Parathyroid adenoma (tissue), 2 donors: ENCODE data around the gene STPG2.
"Not testable (repeated sequence)": the region's sequence is repeated elsewhere in the genome, so short reads cannot be mapped to it uniquely, and the experiment has no call there.

Source experiments
- H2AFZ ChIP-seq: fragments of 300-600 bp; sonication (generic); one replicate; pipeline ENCODE4 v1.7.0; 2017; ENCODE audit warnings: antibody characterized with exemption, mild to moderate bottlenecking
- H3K27ac ChIP-seq: fragments of 300-600 bp; sonication (generic); one replicate; pipeline ENCODE4 v1.7.0; 2017
- H3K27me3 ChIP-seq: fragments of 300-600 bp; sonication (generic); one replicate; pipeline ENCODE4 v1.7.0; 2017; ENCODE audit warnings: low read length; ENCODE audit not compliant: control insufficient read depth, insufficient read depth
- H3K36me3 ChIP-seq: fragments of 300-600 bp; sonication (generic); one replicate; pipeline ENCODE4 v1.7.0; 2017; ENCODE audit warnings: low read length; ENCODE audit not compliant: control insufficient read depth, insufficient read depth
- H3K4me1 ChIP-seq: fragments of 300-600 bp; sonication (generic); one replicate; pipeline ENCODE4 v1.7.0; 2017; ENCODE audit warnings: control low read depth
- H3K4me2 ChIP-seq: fragments of 300-600 bp; sonication (generic); one replicate; pipeline ENCODE4 v1.7.0; 2017; ENCODE audit warnings: low read length
- H3K4me3 ChIP-seq: fragments of 300-600 bp; sonication (generic); one replicate; pipeline ENCODE4 v1.7.0; 2017; ENCODE audit warnings: low read depth, low read length
- H3K79me2 ChIP-seq: fragments of 300-600 bp; sonication (generic); one replicate; pipeline ENCODE4 v1.7.0; 2017; ENCODE audit warnings: control low read depth
- H3K9ac ChIP-seq: fragments of 300-600 bp; sonication (generic); one replicate; pipeline ENCODE4 v1.7.0; 2017; ENCODE audit warnings: mild to moderate bottlenecking
- H3K9me3 ChIP-seq: fragments of 300-600 bp; sonication (generic); one replicate; pipeline ENCODE4 v1.7.0; 2017; ENCODE audit warnings: low read length; ENCODE audit not compliant: control insufficient read depth
- CTCF ChIP-seq: fragments of 300-600 bp; sonication (generic); IDR thresholded peaks from one replicate; pipeline ENCODE4 v1.7.0; 2017; ENCODE audit warnings: antibody characterized with exemption, mild to moderate bottlenecking
- donor health status: primary hyperparathyroidism.

The STPG2 gene

DNA sequence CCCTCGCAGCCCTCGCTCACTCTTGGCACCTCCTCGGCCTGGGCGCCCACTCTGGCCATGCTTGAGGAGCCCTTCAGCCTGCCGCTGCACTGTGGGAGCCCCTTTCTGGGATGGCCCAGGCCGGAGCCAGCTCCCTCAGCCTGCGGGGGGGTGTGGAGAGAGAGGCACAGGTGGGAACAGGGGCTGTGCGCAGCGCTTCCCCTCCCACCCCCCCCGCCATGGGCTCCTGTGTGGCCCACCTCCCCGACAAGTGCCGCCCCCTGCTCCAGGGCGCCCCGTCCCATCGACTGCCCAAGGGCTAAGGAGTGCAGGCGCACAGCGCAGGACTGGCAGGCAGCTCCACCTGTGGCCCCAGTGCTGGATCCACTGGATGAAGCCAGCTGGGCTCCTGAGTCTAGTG, 220.2 kb downstream of the STPG2 start:
- no peaks in the 10 kb centered on the region for H3K9me3 ChIP-seq
- no peaks in the 10 kb centered on the region for H3K79me2 ChIP-seq
- no peak overlapping the region for H3K9ac ChIP-seq
- TF ChIP-seq CTCF, result no peak
- H3K4me1 ChIP-seq, result no peaks in the 10 kb centered on the region
- no peak overlapping the region for H3K4me3 ChIP-seq
- no peak overlapping the region for H3K4me2 ChIP-seq
- H3K36me3 ChIP-seq, result no peaks in the 10 kb centered on the region
- H3K27me3 ChIP-seq, result no peaks in the 10 kb centered on the region
- H2AFZ ChIP-seq, result no peak overlapping the region
- H3K27ac ChIP-seq, result no peak overlapping the region

- H3K4me2 ChIP-seq, result no peak overlapping the region
- H3K79me2 ChIP-seq, result no peaks in the 10 kb centered on the region
- no peaks in the 10 kb centered on the region for H3K36me3 ChIP-seq
- no peaks in the 10 kb centered on the region for H3K9me3 ChIP-seq
- no peak overlapping the region for H2AFZ ChIP-seq
- H3K4me1 ChIP-seq, result no peaks in the 10 kb centered on the region
- H3K27ac ChIP-seq, result no peak overlapping the region
- no peak for TF ChIP-seq CTCF
- H3K27me3 ChIP-seq, result no peaks in the 10 kb centered on the region
- H3K4me3 ChIP-seq, result no peak overlapping the region
- H3K9ac ChIP-seq, result no peak overlapping the region
These were observed 226.2 kb downstream of the STPG2 start for GRCh38 chr4:97917115-97917514.

- Histone ChIP-seq H3K9me3 (no peaks in the 10 kb centered on the region), H3K27ac (no peak overlapping the region), H3K9ac (no peak overlapping the region), H3K4me2 (no peak overlapping the region), H3K36me3 (no peaks in the 10 kb centered on the region), H3K79me2 (no peaks in the 10 kb centered on the region), H3K4me1 (no peaks in the 10 kb centered on the region), H3K27me3 (no peaks in the 10 kb centered on the region), H3K4me3 (no peak overlapping the region), H2AFZ (no peak overlapping the region)
- TF ChIP-seq CTCF, result no peak
These were observed 231.1 kb downstream of the STPG2 start for GRCh38 chr4:97912156-97912555.

DNA sequence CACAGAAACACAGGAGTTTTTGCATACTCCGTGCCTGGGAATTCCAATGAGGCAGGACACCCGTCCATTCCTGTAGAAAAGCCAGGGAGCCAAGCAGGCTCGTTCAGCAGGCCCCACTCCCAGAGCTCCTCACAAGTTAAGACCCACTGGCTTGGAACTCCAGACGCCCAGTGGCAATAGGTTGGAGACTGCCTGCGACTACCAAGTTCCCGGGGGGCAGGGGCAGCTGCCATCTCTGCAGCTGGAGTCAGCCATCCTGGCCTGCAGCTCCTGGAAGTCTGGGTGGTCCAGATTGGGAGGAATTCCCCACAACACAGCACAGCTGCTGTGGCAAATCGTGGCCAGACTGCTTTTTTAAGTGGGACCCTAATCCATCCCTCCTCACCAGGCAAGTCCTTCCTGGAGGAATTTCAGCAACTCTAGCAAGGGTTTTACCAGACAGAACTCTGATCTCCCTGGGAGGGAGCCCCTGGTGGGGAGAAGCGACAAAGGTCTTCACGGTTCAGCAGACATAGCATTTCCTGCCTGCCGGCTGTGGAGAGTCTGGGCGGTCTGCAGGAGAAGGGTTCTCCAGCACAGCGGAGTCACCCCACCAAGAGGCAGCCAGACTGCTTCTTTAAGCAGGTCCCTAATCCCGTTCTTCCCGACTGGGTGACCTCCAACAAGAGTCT, 231.9 kb downstream of the STPG2 start:
- H3K27ac ChIP-seq, result no peak overlapping the region
- H3K9ac ChIP-seq, result no peak overlapping the region
- TF ChIP-seq CTCF, result no peak
- no peak overlapping the region for H3K4me2 ChIP-seq
- no peaks in the 10 kb centered on the region for H3K79me2 ChIP-seq
- no peaks in the 10 kb centered on the region for H3K27me3 ChIP-seq
- no peaks in the 10 kb centered on the region for H3K4me1 ChIP-seq
- no peaks in the 10 kb centered on the region for H3K36me3 ChIP-seq
- H3K9me3 ChIP-seq, result no peaks in the 10 kb centered on the region
- H2AFZ ChIP-seq, result no peak overlapping the region
- no peak overlapping the region for H3K4me3 ChIP-seq

- no peak overlapping the region for H3K4me2 ChIP-seq
- H2AFZ ChIP-seq, result no peak overlapping the region
- no peak for TF ChIP-seq CTCF
- H3K4me1 ChIP-seq, result no peaks in the 10 kb centered on the region
- no peaks in the 10 kb centered on the region for H3K27me3 ChIP-seq
- no peak overlapping the region for H3K9ac ChIP-seq
- no peaks in the 10 kb centered on the region for H3K79me2 ChIP-seq
- no peak overlapping the region for H3K4me3 ChIP-seq
- no peaks in the 10 kb centered on the region for H3K9me3 ChIP-seq
- no peaks in the 10 kb centered on the region for H3K36me3 ChIP-seq
- H3K27ac ChIP-seq, result no peak overlapping the region
These were observed 233.3 kb downstream of the STPG2 start for GRCh38 chr4:97910005-97910404.

DNA sequence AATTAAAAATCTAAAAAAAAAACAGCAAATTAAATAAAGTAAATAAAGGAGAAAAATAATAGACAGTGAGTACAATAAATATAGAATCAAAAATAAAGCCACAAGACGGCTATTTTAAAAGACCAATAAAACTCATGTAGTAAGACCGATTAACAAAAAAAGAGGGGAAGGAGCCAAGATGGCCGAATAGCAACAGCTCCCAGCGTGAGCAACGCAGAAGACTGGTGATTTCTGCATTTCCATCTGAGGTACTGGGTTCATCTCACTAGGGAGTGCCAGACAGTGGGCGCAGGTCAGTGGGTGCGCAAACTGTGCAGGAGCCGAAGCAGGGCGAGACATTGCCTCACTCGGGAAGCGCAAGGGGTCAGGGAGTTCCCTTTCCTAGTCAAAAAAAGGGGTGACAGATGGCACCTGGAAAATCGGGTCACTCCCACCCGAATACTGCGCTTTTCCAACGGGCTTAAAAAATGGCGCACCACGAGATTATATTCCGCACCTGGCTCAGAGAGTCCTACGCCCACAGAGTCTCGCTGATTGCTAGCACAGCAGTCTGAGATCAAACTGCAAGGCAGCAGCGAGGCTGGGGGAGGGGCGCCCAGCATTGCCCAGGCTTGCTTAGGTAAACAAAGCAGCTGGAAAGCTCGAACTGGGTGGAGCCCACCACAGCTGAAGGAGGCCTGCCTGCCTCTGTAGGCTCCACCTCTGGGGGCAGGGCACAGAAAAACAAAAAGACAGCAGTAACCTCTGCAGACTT, 239.7 kb downstream of the STPG2 start:
- H3K36me3 ChIP-seq, H3K9me3 ChIP-seq, H3K4me3 ChIP-seq, H3K27me3 ChIP-seq, H3K4me2 ChIP-seq, H3K79me2 ChIP-seq, H3K27ac ChIP-seq, H2AFZ ChIP-seq, H3K4me1 ChIP-seq, H3K9ac ChIP-seq: not testable (repeated sequence)
